Ishikawa (cell line): ENCODE measurements around the gene PTPRM.

Experiments
- CEBPB ChIP-seq: IDR thresholded peaks from 2 replicates; pipeline ENCODE4 v1.6.1; 2012
- CREB1 ChIP-seq: IDR thresholded peaks from 2 replicates; pipeline ENCODE4 v1.6.1; 2012; ENCODE audit warnings: low read depth
- EGR1 ChIP-seq: IDR thresholded peaks from 2 replicates; pipeline ENCODE4 v1.6.1; 2012
- EP300 ChIP-seq: IDR thresholded peaks from 2 replicates; pipeline ENCODE4 v1.6.1; 2012; ENCODE audit warnings: borderline replicate concordance
- FOXM1 ChIP-seq: IDR thresholded peaks from 2 replicates; pipeline ENCODE4 v1.6.1; 2012; ENCODE audit warnings: low read depth, borderline replicate concordance
- MAX ChIP-seq: IDR thresholded peaks from 2 replicates; pipeline ENCODE4 v1.6.1; 2012
- NFIC ChIP-seq: IDR thresholded peaks from 2 replicates; pipeline ENCODE4 v1.6.1; 2012
- RAD21 ChIP-seq: IDR thresholded peaks from 2 replicates; pipeline ENCODE4 v1.6.1; 2012; ENCODE audit warnings: low read depth
- TAF1 ChIP-seq: IDR thresholded peaks from 2 replicates; pipeline ENCODE4 v1.6.1; 2012; ENCODE audit warnings: low read depth, mild to moderate bottlenecking
- TCF12 ChIP-seq: IDR thresholded peaks from 2 replicates; pipeline ENCODE4 v1.6.1; 2012; ENCODE audit warnings: low read depth
- TEAD4 ChIP-seq: IDR thresholded peaks from 2 replicates; pipeline ENCODE4 v1.6.1; 2012
- USF1 ChIP-seq: IDR thresholded peaks from 2 replicates; pipeline ENCODE4 v1.6.1; 2012
- YY1 ChIP-seq: IDR thresholded peaks from 2 replicates; pipeline ENCODE4 v1.6.1; 2012; ENCODE audit warnings: low read depth
- ZBTB7A ChIP-seq: IDR thresholded peaks from 2 replicates; pipeline ENCODE4 v1.6.1; 2012; ENCODE audit warnings: low read depth
- TF ChIP-seq, protein P1 (sequence below): IDR thresholded peaks from 2 replicates; pipeline ENCODE4 v1.6.1; 2012; ENCODE audit warnings: low read depth, mild to moderate bottlenecking

Gene PTPRM

GRCh38 chr18:7629416-7629815 is 62.3 kb downstream of the PTPRM start:
- no peak for TF ChIP-seq NFIC
- TF ChIP-seq EP300, result no peak
- TF ChIP-seq MAX, result no peak
- TF ChIP-seq RAD21, result no peak
- TF ChIP-seq YY1, result no peak
- no peak for TF ChIP-seq FOXM1
- TF ChIP-seq, protein P1, sequence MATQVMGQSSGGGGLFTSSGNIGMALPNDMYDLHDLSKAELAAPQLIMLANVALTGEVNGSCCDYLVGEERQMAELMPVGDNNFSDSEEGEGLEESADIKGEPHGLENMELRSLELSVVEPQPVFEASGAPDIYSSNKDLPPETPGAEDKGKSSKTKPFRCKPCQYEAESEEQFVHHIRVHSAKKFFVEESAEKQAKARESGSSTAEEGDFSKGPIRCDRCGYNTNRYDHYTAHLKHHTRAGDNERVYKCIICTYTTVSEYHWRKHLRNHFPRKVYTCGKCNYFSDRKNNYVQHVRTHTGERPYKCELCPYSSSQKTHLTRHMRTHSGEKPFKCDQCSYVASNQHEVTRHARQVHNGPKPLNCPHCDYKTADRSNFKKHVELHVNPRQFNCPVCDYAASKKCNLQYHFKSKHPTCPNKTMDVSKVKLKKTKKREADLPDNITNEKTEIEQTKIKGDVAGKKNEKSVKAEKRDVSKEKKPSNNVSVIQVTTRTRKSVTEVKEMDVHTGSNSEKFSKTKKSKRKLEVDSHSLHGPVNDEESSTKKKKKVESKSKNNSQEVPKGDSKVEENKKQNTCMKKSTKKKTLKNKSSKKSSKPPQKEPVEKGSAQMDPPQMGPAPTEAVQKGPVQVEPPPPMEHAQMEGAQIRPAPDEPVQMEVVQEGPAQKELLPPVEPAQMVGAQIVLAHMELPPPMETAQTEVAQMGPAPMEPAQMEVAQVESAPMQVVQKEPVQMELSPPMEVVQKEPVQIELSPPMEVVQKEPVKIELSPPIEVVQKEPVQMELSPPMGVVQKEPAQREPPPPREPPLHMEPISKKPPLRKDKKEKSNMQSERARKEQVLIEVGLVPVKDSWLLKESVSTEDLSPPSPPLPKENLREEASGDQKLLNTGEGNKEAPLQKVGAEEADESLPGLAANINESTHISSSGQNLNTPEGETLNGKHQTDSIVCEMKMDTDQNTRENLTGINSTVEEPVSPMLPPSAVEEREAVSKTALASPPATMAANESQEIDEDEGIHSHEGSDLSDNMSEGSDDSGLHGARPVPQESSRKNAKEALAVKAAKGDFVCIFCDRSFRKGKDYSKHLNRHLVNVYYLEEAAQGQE, result no peak
- TF ChIP-seq USF1, result no peak
- no peak for TF ChIP-seq TCF12

DNA sequence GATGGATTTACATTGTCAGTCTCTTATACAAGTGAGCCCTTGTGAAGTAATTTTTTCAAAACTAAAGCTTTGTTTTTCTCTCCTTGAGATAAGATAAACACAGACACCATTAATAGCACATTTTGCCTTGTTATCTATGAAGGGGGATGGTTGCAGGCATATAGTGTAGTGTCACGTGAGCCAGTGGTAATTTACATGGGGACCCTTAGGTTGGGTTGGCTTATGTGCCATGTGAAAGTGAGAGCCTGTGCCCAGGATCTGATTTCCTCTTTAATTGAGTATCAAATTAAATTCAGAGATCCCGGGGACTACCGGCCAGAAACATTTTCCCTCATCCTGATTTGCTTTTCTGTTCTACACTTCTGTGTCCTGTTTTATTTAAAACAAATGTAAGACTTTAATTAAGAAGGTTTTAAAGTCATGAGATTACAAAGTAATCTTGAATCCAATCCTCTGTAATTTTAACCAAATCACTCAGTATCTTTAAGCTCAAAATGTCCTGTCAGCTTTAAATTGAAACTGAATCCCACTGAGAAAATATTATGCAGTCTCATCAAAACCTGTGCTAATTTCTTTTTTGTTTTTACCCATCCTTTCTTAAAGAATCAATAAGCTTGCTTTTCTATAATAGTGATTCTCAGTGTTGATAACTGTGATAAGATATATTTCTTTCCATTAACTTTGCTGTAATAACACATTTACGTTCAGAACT is 63.8 kb downstream of the PTPRM start:
- TF ChIP-seq YY1, result no peak
- no peak for TF ChIP-seq TAF1

DNA sequence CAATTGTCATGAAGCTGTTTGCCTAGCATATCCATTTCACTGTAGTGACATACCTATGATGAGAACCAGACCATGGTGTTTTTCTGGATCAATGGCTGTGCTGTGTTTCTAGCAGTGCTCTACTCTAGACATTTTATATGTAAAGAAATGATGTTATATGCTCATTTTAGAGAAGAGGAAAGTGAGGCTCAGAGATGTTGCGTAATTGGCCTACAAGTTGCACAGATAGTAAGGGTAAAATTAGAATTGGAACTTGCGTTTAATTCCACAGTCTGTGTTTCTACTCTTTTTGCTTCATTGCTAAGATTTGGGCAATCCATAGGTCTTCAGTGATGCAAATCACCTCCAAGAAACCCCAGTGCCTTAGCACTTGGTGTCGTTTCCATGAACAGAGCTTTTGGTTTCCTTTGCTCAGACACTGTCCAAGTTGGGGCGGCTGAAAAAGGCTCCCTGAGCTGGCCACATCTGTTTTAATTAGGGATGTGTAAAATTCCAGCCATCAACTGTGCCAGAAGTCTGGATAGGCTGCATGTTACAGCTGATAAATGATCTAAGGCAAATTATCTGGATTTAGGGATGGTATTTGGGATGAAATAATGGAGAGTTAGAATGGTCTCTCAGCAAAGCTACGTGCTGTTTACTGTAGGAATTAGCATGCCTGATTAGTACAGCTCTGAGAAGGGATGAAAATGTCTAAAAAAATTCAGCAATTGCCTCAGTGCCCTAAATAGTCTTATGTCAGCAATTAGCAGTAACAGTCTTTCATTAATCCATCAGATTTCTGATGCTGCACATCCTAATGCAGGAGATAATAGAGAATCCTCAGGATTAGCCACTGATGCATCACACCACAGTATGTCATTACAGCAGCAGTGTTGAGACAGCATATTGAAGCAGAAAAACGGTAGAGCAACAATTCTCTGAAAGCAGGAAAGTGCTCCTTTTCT is 65.3 kb downstream of the PTPRM start:
- TF ChIP-seq CREB1, result no peak
- TF ChIP-seq, protein P1, result no peak
- TF ChIP-seq ZBTB7A, result no peak

GRCh38 chr18:7633171-7633570 is 66.1 kb downstream of the PTPRM start:
- no peak for TF ChIP-seq CEBPB
- no peak for TF ChIP-seq CREB1
- no peak for TF ChIP-seq EP300
- TF ChIP-seq MAX, result no peak
- no peak for TF ChIP-seq TCF12
- no peak for TF ChIP-seq FOXM1
- TF ChIP-seq EGR1, result no peak
- TF ChIP-seq RAD21, result no peak
- no peak for TF ChIP-seq ZBTB7A
- no peak for TF ChIP-seq USF1
- TF ChIP-seq TAF1, result no peak
- TF ChIP-seq, protein P1, result no peak
- TF ChIP-seq YY1, result no peak
- no peak for TF ChIP-seq NFIC
- TF ChIP-seq TEAD4, result no peak

DNA sequence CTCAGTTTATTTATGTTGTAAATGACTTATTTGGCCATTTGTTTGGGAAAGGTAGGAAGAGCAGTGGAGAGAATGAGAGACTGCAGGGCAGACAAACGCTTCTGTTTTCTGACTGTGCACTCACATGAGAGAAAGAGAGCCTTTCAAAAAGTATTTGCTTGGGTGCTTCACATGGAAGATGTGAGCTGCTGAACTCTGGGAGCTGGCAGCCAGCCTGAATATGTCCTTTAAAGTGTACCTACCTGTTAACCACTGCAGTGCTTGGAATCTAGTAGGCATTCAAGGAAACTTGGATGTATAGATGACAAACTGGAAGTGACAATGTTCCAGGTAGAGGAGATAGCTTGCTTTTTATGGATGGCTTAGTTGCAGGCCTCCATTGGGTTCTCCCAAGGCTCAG is 68.8 kb downstream of the PTPRM start:
- TF ChIP-seq CEBPB, result no peak
- TF ChIP-seq TAF1, result no peak
- TF ChIP-seq TCF12, result no peak
- no peak for TF ChIP-seq EP300
- TF ChIP-seq RAD21, result no peak
- no peak for TF ChIP-seq FOXM1
